GM18520 (cell line): Measurements from ENCODE around the gene MVK.

Experiments used
- ATAC-seq: cut with Tn5 transposase; IDR thresholded peaks from one replicate; pipeline ENCODE4 v1.9.1; 2021; ENCODE audit not compliant: unreplicated experiment

Gene MVK

DNA sequence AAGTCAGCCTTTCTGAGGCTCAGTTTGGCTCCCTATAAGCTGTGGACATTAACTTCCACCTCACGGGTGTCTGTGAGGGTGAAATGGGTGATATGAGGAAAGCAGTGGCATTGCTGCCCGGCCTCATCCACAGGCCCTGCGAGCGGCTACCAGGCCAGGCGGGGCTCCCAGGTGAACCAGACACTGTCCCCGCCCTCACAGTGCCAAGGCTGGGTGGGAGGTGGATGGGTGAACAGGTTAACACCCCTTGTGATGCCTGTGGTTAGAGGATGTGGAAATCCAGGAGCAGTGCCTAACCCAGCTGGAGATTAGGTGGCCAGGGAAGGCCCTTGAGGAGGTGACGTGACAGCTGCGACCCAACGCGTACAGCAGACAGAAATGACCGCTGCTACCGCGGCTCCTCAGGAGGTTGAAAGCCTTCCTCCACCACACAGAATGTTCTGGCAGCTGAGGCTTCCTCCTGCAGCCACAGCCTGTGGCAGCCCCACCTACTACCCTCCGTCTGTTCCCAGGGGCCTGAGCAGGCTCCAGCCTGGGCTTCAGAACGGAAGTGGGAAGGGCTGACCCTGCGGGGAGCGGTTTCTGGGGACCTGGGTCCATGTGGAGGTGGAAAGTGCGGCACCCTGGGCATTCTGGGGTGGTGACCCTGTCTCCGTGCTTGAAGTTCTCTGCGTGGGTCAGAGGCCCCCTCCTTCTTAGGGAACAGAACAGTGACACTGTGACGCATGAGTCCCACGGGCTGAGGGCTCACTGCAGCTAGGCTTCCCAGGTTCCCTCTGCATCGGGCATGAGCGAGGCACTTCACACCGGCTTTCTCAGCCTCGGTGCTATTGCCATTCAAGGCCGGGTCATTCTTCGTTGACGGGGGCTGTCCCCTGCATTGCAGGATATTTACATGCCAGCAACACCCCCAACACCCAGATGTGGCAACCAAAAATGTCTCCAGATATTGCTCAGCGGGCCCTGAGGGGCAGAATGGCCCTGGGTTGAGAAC is 10.0 kb upstream of the MVK start:
- ATAC-seq: no peak

DNA sequence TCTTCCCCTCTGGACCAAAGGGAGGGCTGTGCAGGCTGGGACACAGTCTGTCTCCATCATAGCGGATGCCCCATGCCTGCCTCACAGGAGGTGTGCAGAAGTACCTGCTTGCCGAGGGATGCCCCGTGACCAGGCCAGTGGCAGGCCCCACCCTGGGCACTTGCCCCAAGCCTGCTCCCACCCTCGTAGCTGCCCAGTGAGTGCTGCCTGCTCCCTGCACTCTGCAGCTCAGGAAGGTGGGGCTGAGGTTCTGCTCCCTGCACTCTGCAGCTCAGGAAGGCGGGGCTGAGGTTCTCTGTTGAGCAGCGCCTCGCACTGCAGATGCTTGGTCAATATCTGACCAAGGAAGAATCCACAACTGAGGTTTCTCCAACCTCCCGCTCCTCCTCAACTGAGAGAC is 7.2 kb upstream of the MVK start:
- ATAC-seq: no peak

DNA sequence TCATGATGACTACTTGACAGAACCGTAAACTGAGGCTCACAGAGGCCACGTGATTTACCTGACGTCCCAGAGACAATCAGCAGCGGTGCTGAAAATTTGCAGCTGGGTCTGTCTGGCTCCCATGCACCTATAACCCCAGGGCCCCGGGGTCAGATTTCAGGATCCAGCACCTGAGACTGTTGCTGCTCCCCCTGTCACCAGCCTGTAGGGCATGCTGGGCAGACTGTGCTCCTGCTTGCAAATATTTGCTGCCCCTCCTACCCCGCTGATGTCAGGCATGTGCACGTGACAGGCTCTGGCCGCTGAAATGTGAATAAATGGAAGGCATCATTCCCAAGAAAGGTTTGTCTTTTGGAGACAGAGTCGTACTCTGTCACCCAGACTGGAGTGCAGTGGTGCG is 6.3 kb upstream of the MVK start:
- ATAC-seq: no peak

DNA sequence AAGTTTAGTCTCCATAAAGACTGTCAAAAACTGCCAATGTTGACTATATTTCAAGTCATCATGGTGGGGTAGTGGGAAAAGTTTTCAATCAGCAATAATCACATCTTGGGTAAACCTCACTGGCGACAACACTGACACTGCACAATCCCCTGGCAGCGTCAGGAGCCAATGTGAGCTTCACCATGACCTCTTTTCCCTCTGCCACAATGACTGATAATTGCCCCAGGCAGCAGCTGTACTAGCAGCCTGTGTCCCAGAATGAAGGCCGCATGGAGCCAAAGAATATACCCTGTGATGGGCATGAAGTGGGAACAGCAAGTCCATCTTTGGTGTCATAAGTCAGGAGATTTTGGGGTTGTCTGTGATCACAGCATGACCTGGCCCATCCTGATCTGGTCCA is 5.6 kb upstream of the MVK start:
- no peak for ATAC-seq

DNA sequence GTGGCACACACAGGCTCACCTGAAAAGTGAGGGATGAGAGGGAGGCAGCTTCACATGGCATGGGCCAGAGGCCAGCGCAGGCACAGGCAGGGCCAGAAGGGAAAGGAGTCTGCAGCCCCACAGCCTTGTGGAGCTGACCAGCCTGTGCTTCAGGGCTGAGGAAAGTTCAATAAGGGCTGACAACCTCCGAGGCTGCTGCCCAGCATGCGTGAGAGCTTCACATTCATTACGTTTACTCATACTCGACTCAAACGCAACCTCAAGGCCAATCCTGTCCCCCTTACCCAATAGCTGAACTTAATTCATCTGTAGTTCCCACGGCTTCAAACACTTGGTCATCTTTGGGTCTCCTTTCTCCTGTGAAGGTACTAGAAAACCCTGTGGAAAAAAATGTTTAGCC is 5.1 kb upstream of the MVK start:
- no peak for ATAC-seq

DNA sequence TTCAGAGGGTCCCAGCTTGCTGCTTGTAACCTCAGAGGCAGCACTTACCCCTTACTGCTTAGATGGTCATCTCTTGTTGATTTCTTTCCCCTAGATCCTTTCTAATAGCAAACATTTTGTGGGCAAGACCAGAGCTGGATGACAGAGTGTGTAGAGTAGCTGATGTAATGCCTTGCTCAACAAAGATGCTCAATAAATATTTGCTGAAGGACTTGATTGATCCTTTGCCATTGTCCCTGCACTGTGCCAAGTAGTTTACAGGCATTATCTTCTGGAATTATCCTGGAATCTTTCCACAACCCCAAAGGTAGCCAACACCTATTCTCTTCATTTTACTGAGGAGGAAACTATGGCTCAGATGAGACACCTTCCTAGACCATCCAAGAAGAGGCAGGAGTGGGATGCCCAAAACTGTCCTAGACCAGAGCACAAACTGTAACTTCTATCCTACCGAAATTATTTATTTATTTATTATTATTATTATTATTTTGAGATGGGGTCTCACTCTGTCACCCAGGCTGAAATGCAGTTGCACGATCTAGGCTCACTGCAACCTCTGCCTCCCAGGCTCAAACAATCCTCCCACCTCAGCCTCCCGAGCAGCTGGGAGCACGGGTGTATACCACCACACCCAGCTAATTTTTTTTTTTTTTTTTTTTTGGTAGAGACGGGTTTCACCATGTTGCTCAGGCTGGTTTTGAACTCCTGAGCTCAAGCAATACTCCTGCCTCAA is 1.7 kb upstream of the MVK start:
- no peak for ATAC-seq

DNA sequence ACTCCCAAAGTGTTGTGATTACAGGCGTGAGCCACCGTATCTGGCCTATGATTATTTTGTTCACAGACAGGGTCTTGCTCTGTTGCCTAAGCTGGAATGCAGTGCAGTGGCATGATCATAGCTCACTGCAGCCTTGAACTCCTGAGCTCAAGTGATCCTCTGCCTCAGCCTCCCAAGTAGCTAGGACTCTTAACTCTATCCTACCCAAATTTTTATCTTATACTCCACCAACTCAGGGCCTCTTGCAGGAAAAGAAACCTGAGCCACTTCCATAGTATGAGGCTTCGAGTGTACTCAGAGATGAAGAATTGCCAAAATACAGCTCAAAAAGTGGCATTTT is 1.1 kb upstream of the MVK start:
- no peak for ATAC-seq

DNA sequence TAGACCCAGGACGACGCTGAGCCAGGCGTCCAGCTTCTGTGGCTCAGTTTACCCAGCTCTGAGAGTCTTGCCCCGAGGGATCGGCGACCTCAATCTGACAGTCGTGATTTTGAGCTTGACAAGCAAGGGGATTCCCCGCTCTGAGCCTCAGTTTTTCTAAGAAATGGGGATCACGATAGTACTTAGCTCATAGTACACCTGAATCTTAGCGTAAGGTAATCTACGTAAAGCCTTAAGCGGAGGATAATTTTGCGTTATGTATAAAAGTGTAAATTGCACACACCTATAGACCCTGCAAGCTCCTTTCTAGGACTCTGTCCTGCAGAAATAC is 285 bp downstream of the MVK start:
- ATAC-seq: no peak

DNA sequence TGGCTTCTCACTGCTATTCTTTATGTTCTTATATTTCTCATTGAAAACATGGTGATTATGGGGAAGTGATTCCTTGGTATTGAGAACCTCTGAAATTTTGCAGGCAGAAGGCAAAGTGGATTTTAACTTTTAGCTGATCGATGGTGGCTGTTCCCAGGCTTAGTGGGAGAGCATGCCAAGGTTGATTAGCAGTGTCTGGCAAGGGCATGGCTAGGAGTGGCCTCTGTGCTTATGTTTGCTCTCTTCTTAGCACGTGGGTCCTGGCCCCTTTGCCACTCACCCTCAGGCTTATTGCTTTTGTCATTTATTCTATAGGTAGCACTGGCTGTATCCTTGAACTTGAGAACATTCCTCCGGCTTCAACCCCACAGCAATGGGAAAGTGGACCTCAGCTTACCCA is 2.1 kb downstream of the MVK start:
- no peak for ATAC-seq

DNA sequence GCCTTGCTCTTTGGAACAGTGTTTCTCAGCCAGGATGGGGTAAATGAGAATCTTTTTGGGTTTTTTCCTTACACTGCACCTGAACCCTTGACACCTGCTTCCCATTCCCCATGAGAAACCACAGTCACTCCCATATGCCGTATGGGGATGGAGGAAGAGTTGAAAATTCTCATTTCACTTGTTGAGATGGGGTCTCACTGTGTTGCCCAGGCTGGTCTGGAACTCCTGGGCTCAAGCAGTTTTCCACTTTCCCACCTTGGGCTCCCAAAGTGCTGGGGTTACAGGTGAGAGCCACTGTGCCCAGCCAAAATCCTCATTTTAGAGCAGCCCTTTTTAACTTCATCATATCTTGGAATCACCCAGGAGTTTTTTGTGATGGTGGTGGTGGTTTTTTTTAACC is 3.7 kb downstream of the MVK start:
- ATAC-seq: no peak

DNA sequence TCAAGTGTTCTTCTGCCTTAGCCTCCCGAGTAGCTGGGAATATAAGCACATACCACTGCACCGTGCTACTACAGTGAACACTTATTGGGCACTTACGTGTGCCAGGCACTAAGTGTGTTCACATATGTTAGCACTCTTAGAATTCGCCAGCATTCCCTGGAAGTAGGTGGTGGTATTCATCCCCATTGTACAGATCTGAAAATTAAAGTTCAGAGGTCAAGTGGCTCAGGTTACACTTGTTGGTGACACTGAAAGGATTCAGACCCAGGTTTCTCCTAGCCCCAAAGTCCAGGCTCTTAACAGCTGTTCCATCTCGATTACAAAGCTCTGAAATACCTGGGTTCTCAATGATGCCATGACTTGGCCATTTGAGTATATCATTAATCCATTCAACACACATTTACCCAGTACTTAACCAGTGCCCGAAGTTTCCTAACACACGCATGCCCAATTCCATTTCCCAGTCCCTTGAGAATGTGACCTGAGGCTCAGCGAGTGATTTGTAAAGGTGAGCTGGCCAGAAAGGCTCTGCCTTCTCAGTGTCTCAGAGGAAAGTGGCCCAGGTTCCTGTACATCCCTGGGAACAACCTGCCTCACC is 4.8 kb downstream of the MVK start:
- ATAC-seq: no peak

DNA sequence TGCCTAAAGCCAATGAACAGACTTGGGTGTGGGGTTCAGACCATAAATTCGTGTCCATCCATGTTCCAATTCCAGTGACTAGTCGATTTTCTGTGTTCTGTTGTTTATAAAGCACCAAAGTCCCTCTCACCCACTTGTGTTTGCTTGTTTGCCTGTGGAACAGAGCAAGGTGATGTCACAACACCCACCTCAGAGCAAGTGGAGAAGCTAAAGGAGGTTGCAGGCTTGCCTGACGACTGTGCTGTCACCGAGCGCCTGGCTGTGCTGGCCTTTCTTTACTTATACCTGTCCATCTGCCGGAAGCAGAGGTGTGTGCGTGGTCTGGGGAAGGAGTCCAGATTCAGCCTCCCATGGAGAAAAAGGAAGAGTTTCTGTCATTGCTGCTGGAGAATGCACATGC is 6.0 kb downstream of the MVK start:
- ATAC-seq: no peak

DNA sequence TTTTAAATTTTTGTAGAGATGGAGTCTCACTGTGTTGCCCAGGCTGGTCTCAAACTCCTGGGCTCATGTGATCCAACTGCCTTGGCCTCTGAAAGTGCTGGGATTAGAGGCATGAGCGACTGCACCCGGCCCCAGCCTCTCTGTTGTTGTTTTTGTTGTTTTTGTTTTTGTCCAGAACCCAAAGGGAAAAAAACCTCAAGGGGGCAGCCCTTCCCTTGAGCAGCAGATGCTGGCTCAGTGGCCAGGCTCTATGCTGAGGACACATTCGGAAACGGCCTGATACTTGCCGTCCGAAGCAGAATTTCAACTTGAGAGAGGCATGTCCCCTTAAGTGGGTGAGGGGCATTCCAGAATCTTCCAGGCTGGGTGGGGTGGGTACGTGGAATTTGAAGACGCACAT is 6.7 kb downstream of the MVK start:
- no peak for ATAC-seq

DNA sequence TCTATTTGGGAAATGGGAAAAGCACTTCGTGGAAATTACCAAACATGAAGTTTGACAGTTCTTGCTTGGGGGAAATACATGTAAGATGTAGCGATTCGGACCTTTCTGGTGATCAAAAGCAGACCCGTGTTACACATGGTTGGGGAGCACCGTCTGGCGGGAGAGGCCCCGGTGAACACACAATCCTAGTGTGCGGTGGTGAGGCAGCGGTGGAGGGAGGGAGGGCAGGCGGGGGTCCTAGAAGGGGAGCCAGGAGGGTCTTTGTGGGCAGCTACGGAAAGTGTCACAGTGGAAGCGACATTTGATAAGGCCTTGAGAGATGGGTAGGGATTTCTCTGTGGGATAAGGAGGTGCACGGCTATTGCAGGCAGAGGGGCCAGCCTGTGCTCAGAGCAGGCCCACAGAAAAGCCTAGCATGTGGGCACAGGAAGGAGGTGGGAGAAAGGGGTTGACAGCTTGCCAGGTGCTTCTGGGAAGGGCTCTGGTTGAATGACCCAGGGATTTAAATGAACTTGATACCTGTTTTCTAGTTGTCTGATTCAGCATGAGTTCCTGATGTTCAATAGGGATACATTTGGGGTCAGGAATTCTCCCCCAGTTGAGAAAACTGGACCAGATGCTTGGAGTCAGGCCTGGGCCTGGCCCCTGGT is 7.2 kb downstream of the MVK start:
- ATAC-seq: no peak

DNA sequence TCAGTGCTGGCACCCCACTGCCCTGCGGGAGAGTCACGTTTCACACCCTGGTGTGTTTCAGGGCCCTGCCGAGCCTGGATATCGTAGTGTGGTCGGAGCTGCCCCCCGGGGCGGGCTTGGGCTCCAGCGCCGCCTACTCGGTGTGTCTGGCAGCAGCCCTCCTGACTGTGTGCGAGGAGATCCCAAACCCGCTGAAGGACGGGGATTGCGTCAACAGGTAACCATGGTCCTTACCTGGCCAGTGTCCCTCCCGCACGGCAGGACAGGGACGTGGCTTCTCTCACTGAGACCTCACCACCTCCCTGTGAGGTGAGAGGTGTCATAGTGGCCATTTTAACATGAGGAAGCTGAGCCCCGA is 7.7 kb downstream of the MVK start:
- ATAC-seq: no peak

DNA sequence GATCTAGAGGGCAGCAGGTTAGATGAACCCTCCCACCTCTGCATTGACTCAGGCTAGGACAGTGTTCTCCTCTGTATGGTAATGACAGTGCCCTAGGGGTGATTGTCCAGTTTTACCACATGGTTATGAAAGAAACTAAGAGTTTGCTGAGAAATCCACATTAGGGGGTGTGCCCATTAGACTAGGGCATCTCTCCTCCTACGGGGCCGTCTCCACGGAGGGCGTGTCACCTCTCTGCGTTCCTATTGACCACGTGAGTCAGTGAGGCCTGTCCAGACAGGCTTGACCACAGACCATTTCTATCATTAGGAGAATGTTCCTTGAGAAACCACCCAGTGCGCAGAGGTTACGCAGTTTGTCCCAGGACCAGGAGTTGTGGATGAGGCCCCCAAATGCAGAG is 8.3 kb downstream of the MVK start:
- no peak for ATAC-seq

DNA sequence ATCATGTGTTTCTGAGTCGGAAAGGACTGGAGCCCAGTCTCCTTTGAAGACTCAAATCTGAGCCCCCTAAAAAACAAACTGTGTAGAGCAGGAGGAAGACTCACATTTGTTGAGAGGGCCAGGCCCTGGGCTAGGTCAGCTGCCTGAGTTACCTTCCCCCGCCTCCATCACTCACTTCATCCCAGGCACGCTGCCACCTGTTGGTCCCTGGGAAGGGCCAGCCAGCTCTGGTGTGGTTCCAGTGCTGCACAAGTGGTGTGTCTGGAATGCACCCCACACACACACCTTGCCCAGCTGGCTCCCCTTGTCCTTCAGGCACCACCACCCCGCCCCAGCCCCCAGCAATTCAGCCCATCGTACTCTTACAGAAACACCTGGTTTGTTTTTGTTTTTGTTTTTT is 9.0 kb downstream of the MVK start:
- ATAC-seq: no peak

DNA sequence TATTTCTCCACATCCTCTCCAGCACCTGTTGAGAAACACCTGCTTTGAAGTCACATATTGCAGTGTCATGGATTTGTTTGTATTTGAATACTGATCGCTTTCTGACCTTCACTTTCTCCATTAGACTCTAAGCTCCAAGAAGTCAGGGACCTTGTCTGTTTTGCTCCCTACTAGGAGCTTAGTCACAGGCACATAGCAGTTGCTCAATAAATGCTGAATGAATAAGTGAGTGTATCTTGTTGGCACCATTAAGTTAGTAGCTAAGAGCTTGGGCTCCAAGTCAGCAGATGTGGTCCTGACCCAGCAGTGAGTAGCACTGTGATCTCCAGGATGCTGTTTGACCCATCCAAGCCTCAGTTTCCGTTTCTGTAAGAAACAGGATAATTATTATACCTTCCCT is 10.1 kb downstream of the MVK start:
- no peak for ATAC-seq

DNA sequence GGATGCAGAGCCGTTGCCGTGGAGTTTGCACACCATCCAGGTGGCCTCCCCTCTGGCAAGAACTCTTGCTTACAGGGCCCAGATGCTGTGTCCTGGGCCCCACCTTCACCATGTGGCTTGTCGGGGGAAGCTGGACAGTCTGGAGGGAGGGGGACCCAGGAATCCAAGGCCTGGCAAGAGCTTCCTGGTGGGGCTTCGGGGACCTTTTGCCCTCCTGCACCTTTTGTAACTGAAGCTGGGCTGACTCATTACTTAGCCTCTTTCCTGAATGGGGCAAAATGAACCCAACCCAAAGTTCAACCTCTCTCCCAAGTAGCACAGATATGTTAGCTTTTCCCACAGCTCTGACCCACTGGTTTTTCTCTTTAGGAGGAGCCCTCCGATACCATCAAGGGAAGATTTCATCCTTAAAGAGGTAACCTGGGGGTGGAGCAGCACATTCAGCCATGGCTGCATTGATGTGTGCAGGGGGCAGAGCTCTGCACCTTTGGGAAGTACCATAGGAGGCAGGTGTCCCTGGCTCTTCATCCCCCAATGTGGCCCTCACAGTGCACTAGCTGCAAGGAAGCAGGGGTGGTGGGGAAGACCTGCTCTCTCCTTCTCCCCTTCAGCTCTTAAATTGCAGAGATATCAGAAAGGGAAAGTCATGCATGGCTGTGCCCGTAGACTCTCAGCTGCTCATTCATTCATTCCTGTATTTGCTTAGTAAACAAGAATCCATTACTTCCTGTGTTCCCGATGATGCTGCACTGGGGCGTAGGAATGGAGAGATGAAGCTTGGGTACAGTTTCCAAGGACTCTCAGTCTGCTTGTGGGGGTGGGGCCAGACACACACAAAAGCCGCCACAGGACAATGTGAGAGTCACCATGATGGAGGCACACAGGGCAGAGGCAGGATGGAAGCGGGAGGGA is 13.0 kb downstream of the MVK start:
- no peak for ATAC-seq

DNA sequence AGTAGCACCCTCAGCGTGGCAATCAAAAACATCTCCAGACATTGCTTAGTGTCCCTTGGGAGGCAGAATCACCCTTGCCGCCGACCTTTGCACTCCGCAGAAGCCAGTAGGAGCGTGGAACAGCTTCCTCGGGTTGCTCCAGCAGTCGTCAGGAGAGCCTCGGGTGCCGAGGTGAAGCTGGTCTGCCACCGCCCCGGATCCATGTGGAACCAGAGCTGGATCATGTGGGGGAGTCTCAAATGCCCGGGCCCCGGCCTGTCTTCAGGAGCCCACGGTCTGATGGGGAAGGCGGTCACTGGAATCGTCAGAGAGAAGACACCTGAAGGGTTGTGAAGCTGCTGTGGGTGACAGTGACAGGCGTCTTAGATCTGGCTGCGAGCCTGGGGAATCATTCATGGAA is 14.3 kb downstream of the MVK start:
- ATAC-seq: no peak
